Mucosa of rectum (tissue), 2 donors: Measurements from ENCODE around the gene RBM18.

Experiments
- H3K27ac ChIP-seq, 2 donors: one replicate each; pipeline ENCODE4 v1.7.0; 2013; ENCODE audit warnings: inconsistent platforms in 2 of 2, low read depth in 2 of 2, low read length in 2 of 2
- H3K27me3 ChIP-seq, 2 donors: one replicate each; pipeline ENCODE4 v1.7.0; 2013; ENCODE audit warnings: low read length in 2 of 2; ENCODE audit not compliant: control insufficient read depth in 2 of 2, insufficient read depth in 2 of 2
- H3K36me3 ChIP-seq, 2 donors: one replicate each; pipeline ENCODE4 v1.7.0; 2013; ENCODE audit warnings: low read length in 2 of 2; ENCODE audit not compliant: control insufficient read depth in 2 of 2, insufficient read depth in 2 of 2
- H3K4me1 ChIP-seq, 2 donors: one replicate each; pipeline ENCODE4 v1.7.0; 2013; ENCODE audit warnings: low read length in 2 of 2, mild to moderate bottlenecking in 1 of 2; ENCODE audit not compliant: control insufficient read depth in 2 of 2, insufficient read depth in 2 of 2
- H3K4me3 ChIP-seq, 2 donors: one replicate each; pipeline ENCODE4 v1.7.0; 2013; ENCODE audit warnings: low read length in 2 of 2
- H3K9ac ChIP-seq, 2 donors: one replicate each; pipeline ENCODE4 v1.7.0; 2013; ENCODE audit warnings: low read length in 2 of 2, low read depth in 1 of 2, mild to moderate bottlenecking in 1 of 2
- H3K9me3 ChIP-seq, 2 donors: one replicate each; pipeline ENCODE4 v1.7.0; 2013; ENCODE audit warnings: low read length in 2 of 2; ENCODE audit not compliant: control insufficient read depth in 2 of 2
- donor health status: healthy.
- donor health status: Normal muscosa, but diverticular disease.

RBM18 gene

GRCh38 chr9:122209451-122209850, 55.2 kb downstream of the RBM18 start:
- Histone ChIP-seq H3K9ac (no peak overlapping the region), H3K27me3 (peaks cover 12 to 27% of the 10 kb centered on the region in 2 donors), H3K4me3 (no peak overlapping the region), H3K4me1 (peaks cover 3 to 4% of the 10 kb centered on the region in 2 donors), H3K36me3 (no peaks in the 10 kb centered on the region), H3K9me3 (no peaks in the 10 kb centered on the region), H3K27ac (no peak overlapping the region)

- Histone ChIP-seq H3K27me3 (peaks cover 0 to 10% of the 10 kb centered on the region in 2 donors), H3K9ac (no peak overlapping the region), H3K4me3 (no peak overlapping the region), H3K4me1 (no peaks in the 10 kb centered on the region), H3K36me3 (no peaks in the 10 kb centered on the region), H3K27ac (no peak overlapping the region), H3K9me3 (no peaks in the 10 kb centered on the region)
Observed at GRCh38 chr9:122207096-122207495, 57.5 kb downstream of the RBM18 start.

GRCh38 chr9:122206118-122207046, 58.3 kb downstream of the RBM18 start:
- Histone ChIP-seq H3K36me3 (no peaks in the 10 kb centered on the region), H3K27me3 (peaks cover 0 to 2% of the 10 kb centered on the region in 2 donors), H3K4me3 (no peak overlapping the region), H3K9ac (no peak overlapping the region), H3K9me3 (no peaks in the 10 kb centered on the region), H3K27ac (no peak overlapping the region), H3K4me1 (no peaks in the 10 kb centered on the region)

GRCh38 chr9:122205176-122205575, 59.5 kb downstream of the RBM18 start:
- H3K4me3 ChIP-seq, result no peak overlapping the region
- no peak overlapping the region for H3K27ac ChIP-seq
- no peak overlapping the region for H3K9ac ChIP-seq
- no peaks in the 10 kb centered on the region for H3K27me3 ChIP-seq
- H3K4me1 ChIP-seq, result no peaks in the 10 kb centered on the region
- no peaks in the 10 kb centered on the region for H3K36me3 ChIP-seq
- H3K9me3 ChIP-seq, result no peaks in the 10 kb centered on the region

GRCh38 chr9:122204491-122204890, 60.1 kb downstream of the RBM18 start:
- Histone ChIP-seq H3K9ac (no peak overlapping the region), H3K9me3 (no peaks in the 10 kb centered on the region), H3K27me3 (no peaks in the 10 kb centered on the region), H3K27ac (no peak overlapping the region), H3K4me3 (no peak overlapping the region), H3K36me3 (no peaks in the 10 kb centered on the region), H3K4me1 (no peaks in the 10 kb centered on the region)

- H3K36me3 ChIP-seq, result no peaks in the 10 kb centered on the region
- H3K27me3 ChIP-seq, result no peaks in the 10 kb centered on the region
- H3K9me3 ChIP-seq, result no peaks in the 10 kb centered on the region
- no peaks in the 10 kb centered on the region for H3K4me1 ChIP-seq
- no peak overlapping the region for H3K9ac ChIP-seq
- H3K4me3 ChIP-seq, result no peak overlapping the region
- no peak overlapping the region for H3K27ac ChIP-seq
Observed at GRCh38 chr9:122204055-122204454, 60.6 kb downstream of the RBM18 start.

- Histone ChIP-seq H3K9me3 (no peaks in the 10 kb centered on the region), H3K27ac (no peak overlapping the region), H3K27me3 (no peaks in the 10 kb centered on the region), H3K9ac (no peak overlapping the region), H3K4me3 (no peak overlapping the region), H3K36me3 (no peaks in the 10 kb centered on the region), H3K4me1 (peaks cover 3% of the 10 kb centered on the region in 2 donors)
Observed at GRCh38 chr9:122202111-122202510, 62.5 kb downstream of the RBM18 start.

- H3K27ac ChIP-seq, result no peak overlapping the region
- no peak overlapping the region for H3K4me3 ChIP-seq
- H3K9me3 ChIP-seq, result no peaks in the 10 kb centered on the region
- no peak overlapping the region for H3K9ac ChIP-seq
- H3K36me3 ChIP-seq, result no peaks in the 10 kb centered on the region
- peaks cover 3% of the 10 kb centered on the region in 2 donors for H3K4me1 ChIP-seq
- no peaks in the 10 kb centered on the region for H3K27me3 ChIP-seq
Observed at GRCh38 chr9:122201641-122202040, 63.0 kb downstream of the RBM18 start.

- H3K9me3 ChIP-seq, result no peaks in the 10 kb centered on the region
- H3K27ac ChIP-seq, result no peak overlapping the region
- H3K4me1 ChIP-seq, result peaks cover 3% of the 10 kb centered on the region in 2 donors
- H3K9ac ChIP-seq, result no peak overlapping the region
- no peaks in the 10 kb centered on the region for H3K27me3 ChIP-seq
- H3K4me3 ChIP-seq, result no peak overlapping the region
- no peaks in the 10 kb centered on the region for H3K36me3 ChIP-seq
Observed at GRCh38 chr9:122200960-122201595, 63.6 kb downstream of the RBM18 start.

GRCh38 chr9:122197882-122198281, 66.8 kb downstream of the RBM18 start:
- no peak overlapping the region for H3K27ac ChIP-seq
- no peaks in the 10 kb centered on the region for H3K27me3 ChIP-seq

More at GRCh38 chr9:122197882-122198281, 66.8 kb downstream of the RBM18 start:
- Histone ChIP-seq H3K4me3 (no peak overlapping the region), H3K4me1 (peaks cover 3% of the 10 kb centered on the region in 2 donors), H3K9ac (no peak overlapping the region), H3K9me3 (no peaks in the 10 kb centered on the region), H3K36me3 (no peaks in the 10 kb centered on the region)
